ENCODE data around the gene VWA3B. TPM values are rescaled to one million over a fixed set of nuclear protein-coding genes. Genes with fewer than 3 reads are reported as not detected.

The VWA3B gene, protein sequence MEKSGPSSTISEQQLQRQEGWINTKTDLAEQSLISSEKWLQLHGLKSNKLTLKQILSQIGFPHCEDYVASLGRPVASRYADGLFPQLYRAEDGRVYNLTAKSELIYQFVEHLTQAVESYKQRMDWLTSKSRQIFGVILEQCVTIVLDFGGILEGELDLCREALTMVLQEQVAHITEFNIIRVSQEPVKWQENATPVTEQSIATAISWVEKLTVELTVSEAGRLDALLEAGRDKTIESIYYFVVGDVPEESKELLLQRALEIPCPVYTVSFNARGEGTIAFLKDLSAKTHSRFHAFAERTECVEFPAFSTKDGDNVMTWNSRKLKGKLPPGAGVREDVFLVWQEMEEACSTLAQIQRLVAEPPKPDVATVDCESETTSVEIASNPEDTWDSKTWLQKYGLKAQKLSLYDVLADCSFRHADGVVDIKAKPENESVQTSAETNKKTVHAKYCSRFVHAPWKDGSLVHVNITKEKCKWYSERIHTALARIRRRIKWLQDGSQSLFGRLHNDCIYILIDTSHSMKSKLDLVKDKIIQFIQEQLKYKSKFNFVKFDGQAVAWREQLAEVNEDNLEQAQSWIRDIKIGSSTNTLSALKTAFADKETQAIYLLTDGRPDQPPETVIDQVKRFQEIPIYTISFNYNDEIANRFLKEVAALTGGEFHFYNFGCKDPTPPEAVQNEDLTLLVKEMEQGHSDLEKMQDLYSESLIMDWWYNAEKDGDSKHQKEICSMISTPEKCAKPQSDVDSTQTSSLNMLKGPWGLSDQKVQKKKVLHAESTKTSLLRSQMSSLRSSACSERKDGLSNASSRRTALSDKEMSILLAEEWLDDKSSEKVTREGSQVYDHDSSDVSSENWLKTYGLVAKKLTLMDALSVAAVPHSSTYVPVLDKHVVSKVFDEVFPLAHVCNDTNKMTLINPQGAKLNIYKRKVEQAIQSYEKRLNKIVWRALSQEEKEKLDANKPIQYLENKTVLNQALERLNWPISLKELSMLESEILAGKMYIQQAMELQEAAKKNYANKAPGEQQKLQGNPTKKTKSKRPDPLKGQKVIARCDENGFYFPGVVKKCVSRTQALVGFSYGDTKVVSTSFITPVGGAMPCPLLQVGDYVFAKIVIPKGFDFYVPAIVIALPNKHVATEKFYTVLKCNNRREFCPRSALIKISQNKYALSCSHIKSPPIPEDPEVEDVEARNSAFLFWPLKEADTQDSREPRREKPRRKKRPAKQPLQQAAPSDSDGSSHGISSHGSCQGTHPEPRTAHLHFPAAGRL (N-terminal part only)
- total RNA-seq, result under 0.01 TPM in 1 of 2 replicates, not detected in the other

DNA sequence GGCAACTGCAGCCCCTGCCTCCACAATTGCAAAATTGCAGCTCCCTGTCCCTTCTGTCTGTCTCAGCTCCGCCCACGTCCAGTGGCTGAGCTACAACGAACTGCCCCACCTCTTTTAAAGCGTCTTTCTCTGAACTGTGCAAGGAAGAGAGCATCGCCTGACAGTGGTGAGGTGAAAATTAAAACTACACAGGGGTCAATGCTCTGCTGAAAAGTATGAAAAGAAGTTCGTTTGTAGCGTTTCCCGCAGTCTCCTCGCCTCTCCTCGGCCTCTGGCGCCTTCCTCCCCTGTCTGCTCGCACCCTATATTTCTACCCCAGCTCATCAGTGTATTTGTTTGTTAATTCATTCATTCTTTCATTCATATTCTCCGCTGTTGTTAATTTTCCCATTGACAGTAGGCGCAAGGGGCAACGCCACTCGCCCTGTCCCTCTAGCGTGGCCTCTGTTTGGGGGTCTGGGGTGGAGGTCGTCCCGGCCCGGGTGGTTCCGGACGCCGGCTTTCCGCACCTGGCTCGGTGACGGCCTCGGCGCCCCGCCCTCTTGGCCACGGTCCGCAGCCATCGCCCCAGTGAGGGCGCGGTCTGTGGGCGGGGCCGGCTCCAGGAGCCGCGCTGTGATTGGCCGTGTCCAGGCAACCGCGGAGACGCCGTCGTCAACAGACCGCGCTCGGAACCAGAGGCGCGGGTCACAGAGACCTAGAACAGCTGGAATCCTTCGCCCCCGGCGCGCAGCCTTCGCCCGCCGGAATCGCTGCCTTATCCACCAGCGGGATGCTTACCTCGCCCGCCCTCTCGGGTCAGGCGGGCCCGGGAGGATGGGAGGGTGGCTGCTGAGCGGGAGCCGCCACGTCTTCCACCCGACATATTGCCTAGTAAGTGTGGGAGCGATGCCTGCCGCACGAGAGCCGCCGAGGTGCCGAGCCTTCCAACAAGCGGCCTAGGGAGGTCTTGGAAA is at the start of gene VWA3B:
VWA3B (plus strand) TSS at position 677 of the 956 bp plus-strand sequence. CDS start 5,926 bp downstream, outside the sequence.

DNA sequence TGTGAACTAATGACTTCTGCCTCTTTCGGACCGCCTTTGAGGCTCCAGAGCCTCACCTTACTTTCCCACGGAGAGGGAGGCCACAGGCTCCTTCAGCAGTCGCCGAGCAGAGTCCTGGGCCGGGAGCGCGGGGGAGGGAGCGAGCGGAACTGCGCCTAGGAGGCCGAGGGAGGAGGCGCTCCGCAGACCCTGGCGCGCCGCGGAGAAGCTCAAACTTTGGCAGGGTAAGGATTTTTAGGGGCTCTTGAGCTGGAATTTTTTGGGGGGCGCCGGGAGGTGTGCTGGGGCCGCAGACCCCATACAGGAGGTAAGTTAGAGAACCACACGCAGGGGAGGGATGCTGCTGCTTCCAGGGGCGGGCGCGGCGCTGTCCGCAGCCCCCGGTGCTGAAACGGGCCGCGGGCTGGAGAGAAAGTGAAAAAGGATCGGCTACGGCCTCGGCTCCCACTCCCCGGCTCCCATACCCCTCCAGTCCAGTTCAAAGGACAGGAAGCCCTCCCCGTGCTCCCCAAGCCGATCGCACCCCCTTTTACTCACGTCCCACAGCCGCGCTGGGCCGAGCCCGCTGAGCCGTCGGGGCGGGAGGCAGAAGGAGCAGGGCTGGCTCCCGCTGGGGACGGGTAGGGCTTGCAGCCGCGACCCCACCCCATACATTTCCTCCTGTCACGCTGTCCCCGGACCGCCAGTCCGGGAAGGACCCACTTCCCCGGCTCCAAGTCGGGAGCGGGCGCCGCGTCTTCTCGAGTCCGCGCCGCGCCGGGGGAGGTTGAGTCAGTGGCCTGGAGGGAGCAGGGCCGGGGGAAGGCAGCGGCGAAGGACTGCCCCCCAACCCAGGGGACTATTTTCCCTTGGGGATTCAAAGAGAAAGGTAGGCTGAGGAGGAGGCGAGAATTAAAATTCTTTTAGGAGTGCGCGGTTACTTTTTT is 259.6 kb downstream of the VWA3B start, which contains the start of gene CNGA3:
CNGA3 (plus strand) TSS at position 146 of the 926 bp plus-strand sequence. CDS start 23,520 bp downstream, outside the sequence.

Other genes with a start within 250 kb of the VWA3B start
- 12.3 and 13.5 TPM in 2 replicates for gene TMEM131, start 91.2 kb upstream of the VWA3B start, total RNA-seq